ENCODE results near the gene STUB1.

STUB1 gene

DNA sequence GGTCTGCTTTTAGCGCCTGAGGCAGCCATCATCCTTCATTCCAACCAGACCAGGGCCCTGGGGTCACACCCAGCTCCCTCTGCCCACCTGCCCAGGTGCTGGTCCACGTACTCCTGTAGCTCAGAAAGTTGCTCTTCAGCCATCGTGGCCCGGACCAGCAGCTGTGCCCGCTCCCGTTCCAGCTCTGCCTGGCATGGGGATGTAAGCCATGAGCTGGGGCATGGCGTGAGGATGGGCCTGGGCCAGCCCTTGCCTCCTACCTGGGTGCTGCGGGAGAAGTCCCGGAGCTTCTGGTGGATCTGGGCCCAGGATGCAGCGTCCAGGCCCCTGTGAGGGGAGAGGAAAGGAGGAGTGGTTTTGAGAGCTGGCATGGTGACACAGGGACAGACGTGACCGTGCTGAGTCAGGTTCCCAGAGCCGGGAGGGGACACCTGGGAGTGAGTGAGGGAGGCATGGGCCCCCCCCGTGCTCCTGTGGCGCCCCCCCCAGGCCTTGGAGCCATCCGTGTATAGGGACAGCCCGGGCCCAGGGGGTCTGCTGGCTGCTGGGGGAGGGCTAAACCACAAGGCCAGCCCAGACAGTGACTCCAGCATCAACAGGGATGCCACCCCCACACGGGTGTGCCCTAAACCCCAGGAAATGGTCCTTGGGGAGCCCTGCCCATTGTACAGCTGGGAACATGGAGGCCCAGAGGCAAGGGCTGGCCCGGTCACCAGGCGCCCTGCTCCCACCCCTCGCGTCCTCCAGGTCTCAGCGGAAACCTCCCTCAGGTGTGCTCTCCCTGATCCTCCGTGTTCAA lies 42.8 kb downstream of the STUB1 start:
- no peaks in the 10 kb centered on the region for H3K27me3 ChIP-seq
- peak overlapping the region; percentile 31; the same call in 1 of the 2 replicates for H3K4me3 ChIP-seq
- H3K4me2 ChIP-seq, result peak overlapping the region; percentile 100
- no peaks in the 10 kb centered on the region for H3K9me3 ChIP-seq
- no peaks in the 10 kb centered on the region for H3K36me3 ChIP-seq
- H4K20me1 ChIP-seq, result peaks cover 66% of the 10 kb centered on the region
- TF ChIP-seq Cebpa-rat (IDR thresholded peaks at IDR 0.05), result no peak
- H3K4me1 ChIP-seq, result peaks cover 84% of the 10 kb centered on the region
- H3K27ac ChIP-seq, result peak overlapping the region; percentile 52
- H3K9ac ChIP-seq, result peak overlapping the region; percentile 48; the same call in 1 of the 2 replicates

DNA sequence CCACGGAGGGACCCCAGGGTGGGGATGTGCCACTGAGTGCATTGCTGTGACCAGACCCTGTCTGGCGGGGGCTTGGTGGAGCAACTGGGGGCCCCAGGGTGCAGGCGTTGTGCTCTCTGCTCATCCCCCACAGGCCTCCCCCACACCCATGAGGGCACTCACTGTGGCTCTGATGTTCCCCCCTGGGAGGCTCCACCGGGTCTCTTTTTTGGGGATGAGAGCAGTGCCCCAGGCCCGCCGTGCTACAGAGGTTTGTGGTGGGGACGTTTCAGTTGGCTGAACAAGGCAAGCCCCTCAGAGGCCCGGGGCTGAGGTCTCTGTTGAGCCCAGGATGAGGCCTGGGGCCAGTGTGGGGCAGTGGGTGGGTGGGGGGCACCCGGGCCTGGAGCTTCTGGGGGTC lies 43.5 kb downstream of the STUB1 start:
- Histone ChIP-seq H3K9me3 (no peaks in the 10 kb centered on the region), H4K20me1 (peaks cover 61% of the 10 kb centered on the region), H3K9ac (peak overlapping the region; percentile 48; the same call in 1 of the 2 replicates), H3K27me3 (no peaks in the 10 kb centered on the region), H3K36me3 (no peaks in the 10 kb centered on the region), H3K27ac (peak overlapping the region; percentile 52; the same call in 1 of the 2 replicates), H3K4me3 (peak overlapping the region; percentile 31; the same call in 1 of the 2 replicates), H3K4me2 (peak overlapping the region; percentile 100), H3K4me1 (peaks cover 81% of the 10 kb centered on the region)
- TF ChIP-seq Cebpa-rat (IDR thresholded peaks at IDR 0.05), result no peak

DNA sequence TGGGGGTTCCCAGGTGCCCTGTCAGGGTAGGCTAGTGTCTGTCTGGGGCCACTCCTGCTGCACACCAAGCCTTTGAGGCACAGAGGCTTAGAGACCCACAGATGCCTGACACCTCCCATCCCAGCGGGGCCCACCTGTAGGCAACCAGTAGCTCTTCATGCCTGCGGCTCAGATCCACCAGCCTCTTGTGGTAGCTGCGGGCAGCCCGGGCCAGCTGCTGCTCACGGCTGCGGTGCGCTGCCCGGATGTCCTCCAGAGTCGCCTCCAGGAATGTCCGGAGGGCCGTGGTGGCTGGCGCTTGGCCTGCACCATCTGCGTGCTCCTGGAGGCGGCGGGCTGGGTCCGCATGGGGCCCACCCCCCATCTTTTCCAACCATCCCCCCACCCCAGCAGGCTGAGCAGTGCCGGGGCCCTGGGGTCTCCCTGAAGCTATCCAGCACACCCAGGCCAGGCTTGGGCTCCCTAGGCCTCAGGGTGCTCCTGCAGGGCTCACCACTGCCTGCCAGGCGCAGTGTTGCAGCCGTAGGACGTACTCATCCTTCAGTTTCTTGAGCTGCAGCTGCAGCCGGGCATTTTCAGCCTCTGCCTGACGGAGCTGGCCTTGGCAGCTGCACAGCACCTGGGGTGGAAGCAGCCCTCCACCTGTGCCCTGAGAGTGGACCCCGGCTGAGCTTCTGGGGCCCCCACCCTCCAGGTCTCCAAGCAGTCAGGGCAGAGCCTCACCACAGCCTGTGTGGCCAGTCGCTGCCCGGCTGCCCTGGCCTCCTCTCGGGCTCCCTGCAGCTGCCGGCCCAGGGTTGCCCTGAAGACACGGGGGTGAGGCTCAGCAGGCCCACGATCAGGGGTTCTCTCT lies 44.2 kb downstream of the STUB1 start:
- Histone ChIP-seq H3K27ac (peak overlapping the region; percentile 52), H3K27me3 (no peaks in the 10 kb centered on the region), H3K4me1 (peaks cover 80% of the 10 kb centered on the region), H3K4me3 (peak overlapping the region; percentile 31; the same call in 1 of the 2 replicates), H3K9me3 (no peaks in the 10 kb centered on the region), H3K36me3 (peaks cover 4% of the 10 kb centered on the region), H3K9ac (peak overlapping the region; percentile 55; the same call in 1 of the 2 replicates), H4K20me1 (peaks cover 59% of the 10 kb centered on the region), H3K4me2 (peak overlapping the region; percentile 100)
- no peak for TF ChIP-seq Cebpa-rat (IDR thresholded peaks at IDR 0.05)

DNA sequence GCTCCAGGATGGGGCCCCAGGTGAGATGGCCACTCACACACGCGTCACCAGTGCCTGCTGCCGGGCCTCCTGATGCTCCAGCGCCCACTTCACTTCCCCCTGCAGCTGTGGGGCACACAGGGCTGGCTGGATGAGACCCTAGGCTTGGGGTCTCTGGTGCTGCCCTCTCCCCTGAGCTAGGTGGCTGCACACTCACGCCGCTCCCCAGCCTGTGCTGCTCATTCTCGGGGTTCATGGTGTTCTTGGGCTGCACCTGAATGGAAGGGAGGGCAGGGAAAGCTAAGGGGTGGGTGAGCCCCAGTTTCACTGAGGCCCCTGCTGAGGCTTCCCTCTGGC lies 44.8 kb downstream of the STUB1 start:
- H3K4me1 ChIP-seq, result peaks cover 75% of the 10 kb centered on the region
- H3K27me3 ChIP-seq, result no peaks in the 10 kb centered on the region
- peak overlapping the region; percentile 55; the same call in 1 of the 2 replicates for H3K9ac ChIP-seq
- no peak for TF ChIP-seq Cebpa-rat (IDR thresholded peaks at IDR 0.05)
- peak overlapping the region; percentile 52 for H3K27ac ChIP-seq
- peak overlapping the region; percentile 100 for H3K4me2 ChIP-seq
- no peaks in the 10 kb centered on the region for H3K9me3 ChIP-seq
- H3K4me3 ChIP-seq, result no peak overlapping the region
- peaks cover 10% of the 10 kb centered on the region for H3K36me3 ChIP-seq
- peaks cover 64% of the 10 kb centered on the region for H4K20me1 ChIP-seq

DNA sequence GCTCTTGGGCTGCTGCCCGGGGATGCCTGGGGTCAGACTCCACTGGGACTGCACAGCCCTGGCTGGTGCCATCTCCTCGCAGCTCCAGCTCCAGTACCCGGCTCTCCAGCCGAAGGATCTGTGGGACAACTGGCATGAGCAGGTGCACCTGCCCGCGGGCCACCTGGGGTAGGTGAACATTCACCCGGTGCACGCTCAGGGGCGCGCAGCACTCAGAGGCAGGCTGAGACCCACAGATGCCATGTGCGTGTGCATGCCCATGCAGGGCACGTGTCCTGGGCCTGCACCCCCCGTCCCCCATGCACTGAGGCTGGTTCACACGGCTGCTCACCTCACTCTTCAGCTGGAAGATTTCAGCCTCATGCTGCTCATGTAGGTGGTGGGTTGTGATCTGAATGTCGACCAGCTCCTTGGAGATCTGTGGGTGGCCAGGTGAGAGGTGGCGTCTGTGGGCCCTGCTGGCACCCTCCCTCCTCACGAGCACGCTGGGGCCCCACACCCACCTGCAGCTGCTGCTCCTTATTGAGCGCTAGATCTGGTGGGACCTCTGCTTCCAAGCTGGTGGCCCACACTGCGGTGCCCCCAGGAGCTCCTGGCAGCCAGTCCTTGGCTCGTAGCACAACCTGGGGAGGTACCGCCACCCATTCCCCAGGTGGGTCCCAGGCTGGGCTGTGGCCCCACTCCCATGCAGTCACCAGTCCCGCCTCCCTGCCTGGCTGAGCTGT lies 45.4 kb downstream of the STUB1 start:
- Histone ChIP-seq H3K27ac (no peak overlapping the region), H3K36me3 (peaks cover 16% of the 10 kb centered on the region), H3K27me3 (no peaks in the 10 kb centered on the region), H3K4me3 (0 out of 2 replicates have a peak overlapping the region, but pooled peaks have one; percentile 2), H3K4me2 (peak overlapping the region; percentile 100), H4K20me1 (peaks cover 70% of the 10 kb centered on the region), H3K9me3 (no peaks in the 10 kb centered on the region), H3K9ac (no peak overlapping the region), H3K4me1 (peaks cover 72% of the 10 kb centered on the region)
- no peak for TF ChIP-seq Cebpa-rat (IDR thresholded peaks at IDR 0.05)

DNA sequence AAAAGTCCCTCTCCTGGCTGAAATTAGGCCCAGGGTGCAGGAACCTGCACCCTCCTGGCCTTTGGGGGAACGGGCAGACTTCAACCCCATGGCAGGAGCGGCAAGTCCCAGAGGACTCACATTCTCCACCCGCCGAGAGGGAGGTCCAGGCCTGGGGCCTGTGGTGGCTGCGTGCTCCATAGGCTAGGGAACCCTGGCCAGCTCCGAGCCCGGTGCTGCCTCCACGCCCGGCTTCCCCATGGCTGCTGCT lies 45.9 kb downstream of the STUB1 start:
- Histone ChIP-seq H3K9me3 (no peaks in the 10 kb centered on the region), H3K27ac (no peak overlapping the region), H3K4me1 (peaks cover 74% of the 10 kb centered on the region), H3K36me3 (peaks cover 21% of the 10 kb centered on the region), H3K4me2 (peak overlapping the region; percentile 100), H4K20me1 (peaks cover 75% of the 10 kb centered on the region), H3K27me3 (no peaks in the 10 kb centered on the region), H3K4me3 (peak overlapping the region; percentile 80; the same call in 1 of the 2 replicates), H3K9ac (no peak overlapping the region)
- TF ChIP-seq Cebpa-rat (IDR thresholded peaks at IDR 0.05), result no peak

DNA sequence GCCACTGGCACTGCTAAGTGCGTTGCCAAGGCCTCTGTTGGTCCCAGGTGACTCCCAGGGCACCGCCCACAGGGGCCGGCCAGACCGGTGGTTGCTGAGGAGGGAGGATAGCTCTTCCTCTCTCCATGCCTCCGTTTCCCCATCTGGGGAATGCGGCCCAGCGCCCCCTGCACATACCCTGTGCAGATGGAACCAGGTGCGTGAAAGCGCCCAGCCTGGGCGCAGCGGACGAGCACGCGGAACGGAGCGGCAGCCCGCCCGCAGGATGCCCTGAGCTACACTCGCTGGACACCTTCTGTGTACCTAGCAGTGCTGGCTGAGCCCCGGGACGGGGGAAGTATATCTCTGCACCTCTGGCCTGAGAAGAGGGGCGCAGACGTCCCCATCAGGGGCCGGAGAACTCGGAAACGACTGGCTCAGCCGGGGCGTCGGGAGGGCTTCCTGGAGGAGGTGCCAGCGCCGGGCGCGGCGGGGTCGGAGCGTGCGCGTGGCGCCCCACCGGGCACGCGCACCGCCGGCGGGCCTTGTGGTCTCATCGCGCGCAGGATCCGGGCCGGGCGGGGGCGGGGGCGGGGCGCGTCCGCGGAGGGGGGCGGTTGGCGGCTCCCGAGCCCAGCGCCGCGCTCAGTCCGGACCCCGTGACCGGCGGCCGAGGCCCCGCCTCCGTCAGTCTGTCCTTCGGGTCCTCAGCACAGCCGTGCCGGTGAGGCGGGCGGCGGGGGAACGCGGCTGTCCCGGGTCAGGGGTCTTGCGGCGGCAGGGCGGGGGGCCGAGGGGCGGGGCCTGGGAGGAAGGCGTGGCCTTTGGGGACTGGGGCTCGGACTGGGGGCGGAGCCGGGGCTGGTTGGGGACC lies 46.5 kb downstream of the STUB1 start, which contains the start of the genes CCDC78 and HAGHL:
CCDC78 (minus strand) TSS at position 6 of the 853 bp plus-strand sequence. CDS start 76 bp downstream, outside the sequence.
HAGHL (plus strand) TSS at position 669 of the 853 bp plus-strand sequence. CDS start 404 bp downstream, outside the sequence.
- TF ChIP-seq Cebpa-rat (IDR thresholded peaks at IDR 0.05), result no peak
- no peaks in the 10 kb centered on the region for H3K9me3 ChIP-seq
- peaks cover 27% of the 10 kb centered on the region for H3K36me3 ChIP-seq
- peak within 1 kb of the TSS; percentile 80 for H3K4me3 ChIP-seq
- peaks cover 78% of the 10 kb centered on the region for H4K20me1 ChIP-seq
- peak within 1 kb of the TSS; percentile 89 for H3K27ac ChIP-seq
- H3K4me2 ChIP-seq, result peak within 1 kb of the TSS; percentile 100
- peaks cover 76% of the 10 kb centered on the region for H3K4me1 ChIP-seq
- H3K9ac ChIP-seq, result peak within 1 kb of the TSS; percentile 83
- no peaks in the 10 kb centered on the region for H3K27me3 ChIP-seq

DNA sequence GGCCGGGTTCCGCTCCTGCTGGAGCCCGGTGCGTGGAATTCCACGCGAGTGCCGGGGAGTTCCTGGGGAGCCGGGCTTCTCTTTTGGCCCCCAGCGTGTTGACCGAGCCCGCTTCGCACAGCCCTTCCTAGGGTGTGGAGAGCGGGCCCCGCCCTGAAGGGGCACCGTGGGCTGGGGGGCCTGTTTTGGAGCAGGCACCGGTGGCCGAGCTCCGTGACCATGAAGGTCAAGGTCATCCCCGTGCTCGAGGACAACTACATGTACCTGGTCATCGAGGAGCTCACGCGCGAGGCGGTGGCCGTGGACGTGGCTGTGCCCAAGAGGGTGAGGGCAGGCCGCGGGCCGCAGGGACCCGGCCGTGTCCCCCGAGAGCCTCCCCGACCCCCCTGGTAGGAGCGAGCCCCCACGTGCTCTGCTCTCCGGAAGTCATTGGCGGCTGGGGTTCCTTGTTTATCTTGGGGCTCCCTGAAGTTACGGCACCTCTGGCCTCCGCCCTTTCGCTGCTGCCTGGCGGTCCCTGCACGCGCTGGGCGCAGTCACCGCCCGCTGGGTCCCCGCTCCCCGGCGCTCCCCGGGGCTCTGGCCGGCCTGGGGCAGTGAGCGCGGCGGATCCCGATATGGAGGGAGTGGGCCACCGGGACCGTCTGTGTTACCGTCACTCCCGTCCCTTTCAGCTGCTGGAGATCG lies 47.2 kb downstream of the STUB1 start:
- no peaks in the 10 kb centered on the region for H3K9me3 ChIP-seq
- peak overlapping the region; percentile 83 for H3K9ac ChIP-seq
- H3K27ac ChIP-seq, result peak overlapping the region; percentile 89
- H3K27me3 ChIP-seq, result no peaks in the 10 kb centered on the region
- peak overlapping the region; percentile 80 for H3K4me3 ChIP-seq
- H3K4me2 ChIP-seq, result peak overlapping the region; percentile 100
- peaks cover 78% of the 10 kb centered on the region for H4K20me1 ChIP-seq
- peaks cover 76% of the 10 kb centered on the region for H3K4me1 ChIP-seq
- TF ChIP-seq Cebpa-rat (IDR thresholded peaks at IDR 0.05), result no peak
- peaks cover 34% of the 10 kb centered on the region for H3K36me3 ChIP-seq

All from BLaER1 (cell line).